ENCODE results near the gene BPIFB6.

Gene BPIFB6

DNA sequence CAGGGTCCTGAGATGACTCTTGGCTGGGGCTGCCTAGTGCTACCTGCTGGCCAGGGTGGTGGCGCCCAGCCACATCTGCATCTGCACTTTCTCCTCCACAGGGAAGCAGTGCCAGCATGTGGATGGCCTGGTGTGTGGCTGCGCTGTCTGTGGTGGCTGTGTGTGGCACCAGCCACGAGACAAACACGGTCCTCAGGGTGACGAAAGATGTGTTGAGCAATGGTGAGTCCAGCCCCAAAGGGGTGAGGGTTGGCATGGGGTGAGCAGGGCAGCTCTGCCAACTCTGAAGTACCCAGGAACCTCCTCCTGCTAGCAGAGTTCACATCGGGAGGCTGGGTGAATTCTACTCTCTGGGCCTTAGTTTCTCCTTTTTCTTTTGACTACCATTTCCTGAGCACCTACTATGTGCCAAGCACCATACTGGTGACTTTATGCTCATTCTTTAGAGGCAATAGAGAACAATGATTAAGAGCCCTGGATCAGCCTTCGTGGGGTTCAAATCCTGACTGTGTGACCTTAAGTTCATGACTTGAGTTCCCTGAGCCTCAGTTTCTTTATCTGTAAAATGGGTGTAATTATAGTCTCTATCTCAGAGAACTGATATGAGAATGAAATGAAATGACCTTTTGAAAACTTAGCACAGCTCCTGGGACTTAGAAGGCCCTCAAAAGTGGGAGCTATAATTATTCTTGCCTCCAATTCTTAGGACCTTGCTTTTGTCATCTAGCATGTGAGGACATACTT lies 50.1 kb downstream of the BPIFB6 start:
- Histone ChIP-seq H3K4me2 (ENCODE audit: low read depth, low read length) (no peak overlapping the region), H3F3A (ENCODE audit: insufficient read depth, low read length) (no peaks in the 10 kb centered on the region), H3K9me2 (replicated peaks; ENCODE audit: insufficient read depth, low read length) (no peaks in the 10 kb centered on the region), H3K9me3 (replicated peaks; ENCODE audit: insufficient read depth, low read length) (no peaks in the 10 kb centered on the region), H3K4me1 (ENCODE audit: low read length) (no peaks in the 10 kb centered on the region), H3K27me3 (replicated peaks; ENCODE audit: insufficient read depth, low read length) (peaks cover 30% of the 10 kb centered on the region), H2AFZ (ENCODE audit: low read length) (no peak overlapping the region), H3K9ac (ENCODE audit: low read length) (no peak overlapping the region), H3K36me3 (replicated peaks; ENCODE audit: insufficient read depth, low read length) (no peaks in the 10 kb centered on the region), H3K79me2 (ENCODE audit: low read length) (no peaks in the 10 kb centered on the region), H3K4me3 (ENCODE audit: low read length) (no peak overlapping the region), H3K27ac (ENCODE audit: low read length) (no peak overlapping the region), H4K20me1 (ENCODE audit: insufficient read depth, low read length) (no peaks in the 10 kb centered on the region)
- DNase-seq = no peak
- TF ChIP-seq EZH2phosphoT487 (IDR thresholded peaks at IDR 0.05; ENCODE audit: low read length) = no peak
- TF ChIP-seq, protein P1, sequence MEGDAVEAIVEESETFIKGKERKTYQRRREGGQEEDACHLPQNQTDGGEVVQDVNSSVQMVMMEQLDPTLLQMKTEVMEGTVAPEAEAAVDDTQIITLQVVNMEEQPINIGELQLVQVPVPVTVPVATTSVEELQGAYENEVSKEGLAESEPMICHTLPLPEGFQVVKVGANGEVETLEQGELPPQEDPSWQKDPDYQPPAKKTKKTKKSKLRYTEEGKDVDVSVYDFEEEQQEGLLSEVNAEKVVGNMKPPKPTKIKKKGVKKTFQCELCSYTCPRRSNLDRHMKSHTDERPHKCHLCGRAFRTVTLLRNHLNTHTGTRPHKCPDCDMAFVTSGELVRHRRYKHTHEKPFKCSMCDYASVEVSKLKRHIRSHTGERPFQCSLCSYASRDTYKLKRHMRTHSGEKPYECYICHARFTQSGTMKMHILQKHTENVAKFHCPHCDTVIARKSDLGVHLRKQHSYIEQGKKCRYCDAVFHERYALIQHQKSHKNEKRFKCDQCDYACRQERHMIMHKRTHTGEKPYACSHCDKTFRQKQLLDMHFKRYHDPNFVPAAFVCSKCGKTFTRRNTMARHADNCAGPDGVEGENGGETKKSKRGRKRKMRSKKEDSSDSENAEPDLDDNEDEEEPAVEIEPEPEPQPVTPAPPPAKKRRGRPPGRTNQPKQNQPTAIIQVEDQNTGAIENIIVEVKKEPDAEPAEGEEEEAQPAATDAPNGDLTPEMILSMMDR (IDR thresholded peaks at IDR 0.05; ENCODE audit: low read length) = no peak
- no peak for TF ChIP-seq EZH2 (optimal IDR thresholded peaks at IDR 0.05; ENCODE audit: low read depth, low read length)

DNA sequence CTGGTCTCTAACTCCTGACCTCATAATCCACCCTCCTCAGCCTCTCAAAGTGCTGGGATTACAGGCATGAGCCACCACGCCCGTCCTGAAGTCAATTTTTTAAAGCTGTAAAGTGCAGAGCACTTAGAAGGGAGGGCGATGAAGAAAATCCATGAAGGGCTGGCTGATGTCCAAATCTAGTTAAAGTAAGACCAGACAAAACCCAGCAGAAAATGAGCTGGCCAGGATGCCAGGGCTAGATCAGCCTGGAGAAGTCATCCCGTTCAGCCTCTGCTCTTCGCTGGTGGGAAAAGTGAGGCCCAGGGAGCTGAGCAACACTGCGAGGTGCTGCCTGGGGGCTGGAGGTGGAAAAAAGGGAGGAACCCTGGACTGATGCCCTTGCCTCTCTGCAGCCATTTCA lies 51.1 kb downstream of the BPIFB6 start:
- Histone ChIP-seq H3F3A (ENCODE audit: insufficient read depth, low read length) (no peaks in the 10 kb centered on the region), H4K20me1 (ENCODE audit: insufficient read depth, low read length) (no peaks in the 10 kb centered on the region), H3K9ac (ENCODE audit: low read length) (no peak overlapping the region), H2AFZ (ENCODE audit: low read length) (no peak overlapping the region), H3K4me1 (ENCODE audit: low read length) (no peaks in the 10 kb centered on the region), H3K9me2 (replicated peaks; ENCODE audit: insufficient read depth, low read length) (no peaks in the 10 kb centered on the region), H3K27ac (ENCODE audit: low read length) (no peak overlapping the region), H3K79me2 (ENCODE audit: low read length) (no peaks in the 10 kb centered on the region), H3K9me3 (replicated peaks; ENCODE audit: insufficient read depth, low read length) (no peaks in the 10 kb centered on the region), H3K4me3 (ENCODE audit: low read length) (no peak overlapping the region), H3K27me3 (replicated peaks; ENCODE audit: insufficient read depth, low read length) (peaks cover 38% of the 10 kb centered on the region), H3K36me3 (replicated peaks; ENCODE audit: insufficient read depth, low read length) (no peaks in the 10 kb centered on the region), H3K4me2 (ENCODE audit: low read depth, low read length) (no peak overlapping the region)
- TF ChIP-seq EZH2 (optimal IDR thresholded peaks at IDR 0.05; ENCODE audit: low read depth, low read length) = no peak
- TF ChIP-seq, protein P1 (IDR thresholded peaks at IDR 0.05; ENCODE audit: low read length) = no peak
- TF ChIP-seq EZH2phosphoT487 (IDR thresholded peaks at IDR 0.05; ENCODE audit: low read length) = no peak
- no peak for DNase-seq

DNA sequence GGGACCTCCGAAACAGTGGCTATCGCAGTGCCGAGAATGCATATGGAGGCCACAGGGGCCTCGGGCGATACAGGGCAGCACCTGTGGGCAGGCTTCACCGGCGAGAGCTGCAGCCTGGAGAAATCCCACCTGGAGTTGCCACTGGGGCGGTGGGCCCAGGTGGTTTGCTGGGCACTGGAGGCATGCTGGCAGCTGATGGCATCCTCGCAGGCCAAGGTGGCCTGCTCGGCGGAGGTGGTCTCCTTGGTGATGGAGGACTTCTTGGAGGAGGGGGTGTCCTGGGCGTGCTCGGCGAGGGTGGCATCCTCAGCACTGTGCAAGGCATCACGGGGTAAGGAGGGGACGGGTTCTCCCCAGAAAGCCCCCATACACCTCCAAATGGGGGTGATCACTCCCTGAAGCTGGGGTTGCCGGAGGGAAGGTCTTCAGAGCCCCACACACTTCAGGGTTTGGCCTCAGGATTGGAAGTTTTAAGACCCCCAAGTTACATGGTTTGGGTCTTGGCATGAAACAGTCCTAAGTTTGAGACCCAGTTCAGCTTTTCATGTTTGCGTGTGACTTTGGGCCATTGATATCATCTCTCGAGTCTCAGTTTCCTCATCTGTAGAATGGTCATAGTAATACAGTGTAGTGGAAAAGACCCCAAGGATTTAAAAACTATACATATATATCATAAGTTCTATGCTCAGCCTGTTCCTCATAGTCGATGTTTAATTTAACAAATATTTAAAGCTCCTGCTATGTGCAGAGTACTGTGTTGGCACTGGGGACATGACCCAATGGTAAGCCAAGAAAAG lies 52.3 kb downstream of the BPIFB6 start:
- H2AFZ ChIP-seq (ENCODE audit: low read length) = no peak overlapping the region
- no peaks in the 10 kb centered on the region for H3K79me2 ChIP-seq (ENCODE audit: low read length)
- H3K9ac ChIP-seq (ENCODE audit: low read length) = no peak overlapping the region
- H4K20me1 ChIP-seq (ENCODE audit: insufficient read depth, low read length) = no peaks in the 10 kb centered on the region
- no peaks in the 10 kb centered on the region for H3K4me1 ChIP-seq (ENCODE audit: low read length)
- no peak for DNase-seq
- no peaks in the 10 kb centered on the region for H3K9me2 ChIP-seq (replicated peaks; ENCODE audit: insufficient read depth, low read length)
- peaks cover 49% of the 10 kb centered on the region for H3K27me3 ChIP-seq (replicated peaks; ENCODE audit: insufficient read depth, low read length)
- no peaks in the 10 kb centered on the region for H3K36me3 ChIP-seq (replicated peaks; ENCODE audit: insufficient read depth, low read length)
- TF ChIP-seq, protein P1 (IDR thresholded peaks at IDR 0.05; ENCODE audit: low read length) = no peak
- TF ChIP-seq EZH2phosphoT487 (IDR thresholded peaks at IDR 0.05; ENCODE audit: low read length) = no peak
- no peak for TF ChIP-seq EZH2 (optimal IDR thresholded peaks at IDR 0.05; ENCODE audit: low read depth, low read length)
- no peaks in the 10 kb centered on the region for H3K9me3 ChIP-seq (replicated peaks; ENCODE audit: insufficient read depth, low read length)
- no peaks in the 10 kb centered on the region for H3F3A ChIP-seq (ENCODE audit: insufficient read depth, low read length)
- H3K4me2 ChIP-seq (ENCODE audit: low read depth, low read length) = no peak overlapping the region
- no peak overlapping the region for H3K27ac ChIP-seq (ENCODE audit: low read length)
- H3K4me3 ChIP-seq (ENCODE audit: low read length) = no peak overlapping the region

Measured in MM.1S (cell line).